Neural progenitor cell (in vitro differentiated cells): ENCODE data around the gene PGAP3. TPM values are rescaled to one million over a fixed set of nuclear protein-coding genes. Genes with fewer than 3 reads are reported as not detected.

ENCODE experiments used
- DNase-seq: peaks from one replicate; pipeline ENCODE4 v3.0.0-alpha.2; 2016; ENCODE audit warnings: low spot score
- H2AFZ ChIP-seq: fragments of 200-600 bp; sonication (generic); replicated peaks from 2 replicates; pipeline ENCODE4 v1.6.1; 2016; ENCODE audit warnings: antibody characterized with exemption
- H3F3A ChIP-seq: fragments of 200-600 bp; sonication (generic); 2 replicates; pipeline ENCODE4 v1.6.1; 2016; ENCODE audit warnings: antibody characterized with exemption, low read depth
- H3K27ac ChIP-seq: fragments of 200-600 bp; sonication (generic); 2 replicates; pipeline ENCODE4 v1.5.1; 2016; ENCODE audit warnings: mild to moderate bottlenecking
- H3K27me3 ChIP-seq: fragments of 200-600 bp; sonication (generic); 2 replicates; pipeline ENCODE4 v1.6.1; 2016; ENCODE audit warnings: mild to moderate bottlenecking, moderate library complexity
- H3K36me3 ChIP-seq: fragments of 200-600 bp; sonication (generic); 2 replicates; pipeline ENCODE4 v1.5.1; 2016
- H3K4me1 ChIP-seq: fragments of 200-600 bp; sonication (generic); 2 replicates; pipeline ENCODE4 v1.6.1; 2016; ENCODE audit warnings: mixed run types
- H3K4me2 ChIP-seq: fragments of 200-600 bp; sonication (generic); 2 replicates; pipeline ENCODE4 v1.6.1; 2016
- H3K4me3 ChIP-seq: fragments of 200-600 bp; sonication (generic); 2 replicates; pipeline ENCODE4 v1.5.1; 2016
- H3K79me2 ChIP-seq: fragments of 200-600 bp; sonication (generic); 2 replicates; pipeline ENCODE4 v1.6.1; 2016; ENCODE audit warnings: low read depth
- H3K9ac ChIP-seq: fragments of 200-600 bp; sonication (generic); 2 replicates; pipeline ENCODE4 v1.6.1; 2016
- H3K9me3 ChIP-seq: fragments of 200-600 bp; sonication (generic); 2 replicates; pipeline ENCODE4 v1.5.1; 2016; ENCODE audit warnings: low read depth
- H4K20me1 ChIP-seq: fragments of 200-600 bp; sonication (generic); 2 replicates; pipeline ENCODE4 v1.6.1; 2016; ENCODE audit warnings: low read depth
- H3K27ac Mint-ChIP-seq: 3 replicates; pipeline ENCODE4 v1.8.0; 2021; ENCODE audit warnings: mixed read lengths
- H3K27me3 Mint-ChIP-seq: 2 replicates; pipeline ENCODE4 v1.8.0; 2022; ENCODE audit warnings: low read depth, mild to moderate bottlenecking, inconsistent platforms, moderate library complexity, mixed read lengths; ENCODE audit not compliant: insufficient read depth
- H3K36me3 Mint-ChIP-seq: 3 replicates; pipeline ENCODE4 v1.8.0; 2021; ENCODE audit warnings: mixed read lengths
- H3K4me1 Mint-ChIP-seq: 3 replicates; pipeline ENCODE4 v1.8.0; 2021; ENCODE audit warnings: mixed read lengths
- H3K4me3 Mint-ChIP-seq: 3 replicates; pipeline ENCODE4 v1.8.0; 2021; ENCODE audit warnings: mild to moderate bottlenecking, moderate library complexity, mixed read lengths
- H3K9me3 Mint-ChIP-seq: 3 replicates; pipeline ENCODE4 v1.8.0; 2020; ENCODE audit warnings: mixed read lengths
- CTCF ChIP-seq: fragments of 200-600 bp; sonication (generic); IDR thresholded peaks from 2 replicates; pipeline ENCODE4 v1.5.1; 2017; ENCODE audit warnings: antibody characterized with exemption, mild to moderate bottlenecking
- EZH2 ChIP-seq: fragments of 200-600 bp; sonication (generic); IDR thresholded peaks from 2 replicates; pipeline ENCODE4 v1.6.1; 2017; ENCODE audit warnings: antibody characterized with exemption, mild to moderate bottlenecking, moderate library complexity
- EZH2phosphoT487 ChIP-seq: fragments of 200-600 bp; sonication (generic); IDR thresholded peaks from 2 replicates; pipeline ENCODE4 v1.6.1; 2017; ENCODE audit warnings: antibody characterized with exemption
- total RNA-seq: library from RNA; depleted of rRNA; stranded (reverse); fragments of >200 nt; gene quantifications from 2 replicates; pipeline ENCODE4 v1.2.3, GENCODE V29; 2015; ENCODE audit warnings: low replicate concordance

PGAP3 gene
- total RNA-seq, 1 donor from 2014 or later = 6.6 TPM

- Histone ChIP-seq H3K27ac (no peak overlapping the region), H3K27me3 (no peaks in the 10 kb centered on the region), H3K36me3 (no peaks in the 10 kb centered on the region), H3K4me1 (peaks cover 36% of the 10 kb centered on the region), H3F3A (peaks cover 21% of the 10 kb centered on the region), H3K9me3 (no peaks in the 10 kb centered on the region), H3K79me2 (peaks cover 58% of the 10 kb centered on the region), H4K20me1 (peaks cover 62% of the 10 kb centered on the region), H3K4me2 (no peak overlapping the region), H3K9ac (no peak overlapping the region), H2AFZ (no peak overlapping the region), H3K4me3 (no peak overlapping the region)
- DNase-seq = no peak
- Mint-ChIP-seq H3K4me3 (peak overlapping the region; percentile 71), H3K9me3 (no peaks in the 10 kb centered on the region), H3K36me3 (peaks cover 2% of the 10 kb centered on the region), H3K4me1 (peaks cover 54% of the 10 kb centered on the region), H3K27ac (no peak overlapping the region), H3K27me3 (peaks cover 7% of the 10 kb centered on the region)
- no peak for TF ChIP-seq EZH2
- no peak for TF ChIP-seq CTCF
- TF ChIP-seq EZH2phosphoT487 = no peak
These were observed 48.8 kb downstream of the PGAP3 start for GRCh38 chr17:39639043-39639442.

- TF ChIP-seq EZH2 = no peak
- no peak for TF ChIP-seq CTCF
- no peak for TF ChIP-seq EZH2phosphoT487
- H3F3A ChIP-seq = peaks cover 21% of the 10 kb centered on the region
- Mint-ChIP-seq H3K36me3 (peaks cover 2% of the 10 kb centered on the region), H3K4me3 (peak overlapping the region; percentile 90), H3K27me3 (peaks cover 3% of the 10 kb centered on the region), H3K27ac (no peak overlapping the region), H3K9me3 (no peaks in the 10 kb centered on the region), H3K4me1 (peaks cover 52% of the 10 kb centered on the region)
- H3K36me3 ChIP-seq = no peaks in the 10 kb centered on the region
- no peaks in the 10 kb centered on the region for H3K27me3 ChIP-seq
- no peaks in the 10 kb centered on the region for H3K9me3 ChIP-seq
- peak overlapping the region; percentile 67 for H3K4me3 ChIP-seq
- no peak overlapping the region for H3K9ac ChIP-seq
- no peak for DNase-seq
- H4K20me1 ChIP-seq = peaks cover 56% of the 10 kb centered on the region
- no peak overlapping the region for H2AFZ ChIP-seq
- peaks cover 51% of the 10 kb centered on the region for H3K79me2 ChIP-seq
- no peak overlapping the region for H3K27ac ChIP-seq
- H3K4me1 ChIP-seq = peaks cover 36% of the 10 kb centered on the region
- peak overlapping the region; percentile 88 for H3K4me2 ChIP-seq
These were observed 49.5 kb downstream of the PGAP3 start for GRCh38 chr17:39638317-39638716.

- Histone ChIP-seq H3K36me3 (no peaks in the 10 kb centered on the region), H3K4me1 (peaks cover 36% of the 10 kb centered on the region), H3K4me3 (peak within 1 kb of the TSS; percentile 67), H3K9ac (peak within 1 kb of the TSS; percentile 31), H3K79me2 (peaks cover 45% of the 10 kb centered on the region), H3K27ac (no peak within 1 kb of the TSS), H4K20me1 (peaks cover 44% of the 10 kb centered on the region), H3K4me2 (peak within 1 kb of the TSS; percentile 88), H2AFZ (peak within 1 kb of the TSS; percentile 77), H3K9me3 (no peaks in the 10 kb centered on the region), H3F3A (peaks cover 21% of the 10 kb centered on the region), H3K27me3 (no peaks in the 10 kb centered on the region)
- Mint-ChIP-seq H3K36me3 (no peaks in the 10 kb centered on the region), H3K27me3 (peaks cover 3% of the 10 kb centered on the region), H3K9me3 (no peaks in the 10 kb centered on the region), H3K27ac (peak within 1 kb of the TSS; percentile 46), H3K4me3 (peak within 1 kb of the TSS; percentile 90), H3K4me1 (peaks cover 49% of the 10 kb centered on the region)
- no peak for TF ChIP-seq EZH2phosphoT487
- no peak for TF ChIP-seq EZH2
- peak; percentile 19 for TF ChIP-seq CTCF
- peak; percentile 96 for DNase-seq
These were observed 50.7 kb downstream of the PGAP3 start, which contains the start of gene STARD3 for GRCh38 chr17:39636927-39637736. Gene STARD3 (plus strand): TSS chr17:39637144. CDS start chr17:39653532, 16,388 bp downstream.
